Small intestine (tissue), 7 donors: Measurements from ENCODE around the gene COG5. TPM values are rescaled to one million over a fixed set of nuclear protein-coding genes. Genes with fewer than 3 reads are reported as not detected.

Experiments
- DNase-seq, 2 donors: peaks; one replicate each; pipeline versions ENCODE4 v3.0.0 to v3.0.0-alpha.2; 2013
- FAIRE-seq: peaks from 2 replicates; lab custom pipeline; 2012; peaks lifted over from hg19 to GRCh38; lab: Jason Lieb, UNC
- H3K27ac ChIP-seq, 3 donors: one replicate each; pipeline ENCODE4 v1.5.1; 2013; ENCODE audit warnings: low read length in 2 of 3, mild to moderate bottlenecking in 2 of 3, control low read depth in 1 of 3, inconsistent platforms in 1 of 3, low read depth in 1 of 3, moderate library complexity in 1 of 3
- H3K27me3 ChIP-seq, 3 donors: one replicate each; pipeline ENCODE4 v1.6.1; 2013; ENCODE audit warnings: low read length in 3 of 3, inconsistent platforms in 1 of 3; ENCODE audit not compliant: control insufficient read depth in 3 of 3, insufficient read depth in 3 of 3
- H3K36me3 ChIP-seq, 3 donors: one replicate each; pipeline ENCODE4 v1.6.1; 2013; ENCODE audit warnings: low read length in 3 of 3, inconsistent platforms in 1 of 3, low read depth in 1 of 3, mild to moderate bottlenecking in 1 of 3, moderate library complexity in 1 of 3; ENCODE audit not compliant: control insufficient read depth in 3 of 3, insufficient read depth in 2 of 3
- H3K4me1 ChIP-seq, 3 donors: one replicate each; pipeline ENCODE4 v1.6.1; 2013; ENCODE audit warnings: low read length in 2 of 3, inconsistent platforms in 1 of 3, low read depth in 1 of 3, mild to moderate bottlenecking in 1 of 3, moderate library complexity in 1 of 3; ENCODE audit not compliant: control insufficient read depth in 3 of 3, insufficient read depth in 2 of 3
- H3K4me3 ChIP-seq, 3 donors: one replicate each; pipeline ENCODE4 v1.5.1; 2013; ENCODE audit warnings: low read length in 3 of 3, control low read depth in 1 of 3, inconsistent platforms in 1 of 3, low read depth in 1 of 3, mild to moderate bottlenecking in 1 of 3, moderate library complexity in 1 of 3
- H3K9me3 ChIP-seq, 2 donors: one replicate each; pipeline ENCODE4 v1.6.1; 2013; ENCODE audit warnings: low read depth in 1 of 2, low read length in 1 of 2; ENCODE audit not compliant: control insufficient read depth in 2 of 2, insufficient read depth in 1 of 2
- WGBS, 3 donors: extraction: QIAGEN DNeasy Blood & Tissue Kit; methylation state at CpG; one replicate each; pipeline ENCODE4 v1.1.7; 2013; 5-methylcytosine and 5-hydroxymethylcytosine counted together
- polyA plus RNA-seq, 4 donors: library from polyadenylated mRNA; stranded (reverse) in 3 of 4; unstranded in 1 of 4; fragments of 200-250 nt in 3 of 4; fragments of 120-200 nt in 1 of 4; gene quantifications; one replicate each; pipeline versions ENCODE4 v1.2.1 to v1.2.3, GENCODE V29; 2013
- donor health status: healthy with polysubstance abuse.
- donor health status: control.
- donor health status: control.
- donor health status: Bipolar disorder and iron deficiency.
- donor health status: healthy.

Gene COG5
- polyA plus RNA-seq, 4 donors = 10.3 to 41.6 (median 12.5) TPM

DNA sequence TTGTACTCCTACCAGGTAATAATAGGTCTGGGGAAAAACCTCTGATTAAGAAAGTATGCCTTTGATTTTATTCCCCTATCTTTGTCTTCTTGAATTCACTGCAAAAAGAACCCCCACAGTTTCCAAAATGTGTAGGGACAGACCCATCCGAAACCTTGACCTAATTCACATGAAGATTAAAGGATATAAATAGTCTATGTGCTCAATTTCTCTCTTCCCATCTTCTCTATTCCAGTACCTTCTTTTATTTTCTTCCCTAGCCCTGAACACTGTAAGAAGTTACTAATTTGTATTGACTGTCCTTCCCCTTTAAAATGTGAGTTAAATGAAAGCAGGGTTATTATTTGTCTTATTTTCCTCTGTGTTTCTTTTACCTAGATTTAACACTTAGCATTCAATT, 259.7 kb downstream of the COG5 start:
- DNase-seq = no peak
- no peak for FAIRE-seq

DNA sequence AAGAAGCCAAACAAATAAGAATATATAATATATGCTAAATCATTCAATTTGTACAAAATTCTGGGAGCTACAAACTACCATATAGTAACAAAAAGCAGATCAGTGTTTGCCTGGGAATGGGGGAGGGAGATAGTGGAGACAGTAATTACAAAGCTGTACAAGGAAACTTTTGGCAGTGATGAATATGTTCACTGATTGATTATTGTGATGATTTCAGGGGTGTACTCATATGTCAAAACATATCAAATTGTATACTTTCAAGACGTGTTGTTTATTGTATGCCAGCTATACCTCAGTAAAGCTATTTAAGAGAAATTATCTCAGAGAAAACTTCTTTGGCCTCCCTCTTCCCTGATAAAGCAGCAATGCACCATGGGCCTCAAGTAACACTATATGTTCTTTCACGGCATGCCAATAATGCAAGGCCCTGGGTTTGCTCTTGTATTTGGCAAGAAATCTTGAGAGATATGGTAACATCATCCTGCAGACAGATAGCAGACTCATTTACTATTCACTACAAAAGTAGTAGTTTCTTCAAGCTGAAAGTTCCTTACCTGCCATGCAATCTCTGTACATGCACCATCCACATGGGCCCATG, 261.4 kb downstream of the COG5 start:
- H3K4me3 ChIP-seq = no peak overlapping the region
- H3K4me1 ChIP-seq = no peaks in the 10 kb centered on the region
- 90 to 96% (median 91%) methylated on average over 2 of the region's 2 CpGs for WGBS, 3 donors
- H3K27ac ChIP-seq = no peak overlapping the region
- no peak for FAIRE-seq
- H3K9me3 ChIP-seq = peaks cover 0 to 2% of the 10 kb centered on the region in 2 donors
- H3K36me3 ChIP-seq = peaks cover 0 to 2% (median 0%) of the 10 kb centered on the region in 3 donors
- DNase-seq = no peak
- H3K27me3 ChIP-seq = no peaks in the 10 kb centered on the region

More for the DNA sequence above, 259.7 kb downstream of the COG5 start:
- H3K36me3 ChIP-seq = no peaks in the 10 kb centered on the region
- no peak overlapping the region for H3K27ac ChIP-seq
- 93 to 100% (median 95%) methylated on average over 1 of the region's 1 CpG for WGBS, 3 donors
- no peaks in the 10 kb centered on the region for H3K4me1 ChIP-seq
- no peak overlapping the region for H3K4me3 ChIP-seq
- no peaks in the 10 kb centered on the region for H3K27me3 ChIP-seq
- peaks cover 0 to 2% of the 10 kb centered on the region in 2 donors for H3K9me3 ChIP-seq

DNA sequence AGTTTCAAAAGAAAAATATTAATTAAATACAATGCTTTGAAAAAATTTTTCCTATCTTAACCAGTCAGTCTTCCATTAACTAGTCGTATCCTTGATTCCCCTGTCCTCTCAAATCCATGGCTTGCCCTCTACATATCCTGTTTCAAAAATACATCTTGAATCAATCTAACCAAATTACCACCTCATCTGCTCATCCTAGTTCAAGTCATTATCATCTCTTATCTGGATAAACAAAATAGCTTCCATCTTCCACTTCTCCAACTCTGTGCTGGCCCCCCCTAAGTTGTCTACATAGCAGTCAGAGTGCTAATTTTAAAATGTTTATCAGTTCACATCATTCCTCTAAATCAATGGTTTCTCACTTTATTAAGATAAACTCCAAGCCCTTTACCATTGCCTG, 269.5 kb downstream of the COG5 start:
- no peaks in the 10 kb centered on the region for H3K4me1 ChIP-seq
- H3K27me3 ChIP-seq = no peaks in the 10 kb centered on the region
- peaks cover 3 to 18% (median 3%) of the 10 kb centered on the region in 3 donors for H3K36me3 ChIP-seq
- DNase-seq (no peak), FAIRE-seq (no peak)
- no peak overlapping the region for H3K27ac ChIP-seq
- no peaks in the 10 kb centered on the region for H3K9me3 ChIP-seq
- H3K4me3 ChIP-seq = no peak overlapping the region
- WGBS, 3 donors = 94 to 100% (median 97%) methylated on average over 1 of the region's 1 CpG

DNA sequence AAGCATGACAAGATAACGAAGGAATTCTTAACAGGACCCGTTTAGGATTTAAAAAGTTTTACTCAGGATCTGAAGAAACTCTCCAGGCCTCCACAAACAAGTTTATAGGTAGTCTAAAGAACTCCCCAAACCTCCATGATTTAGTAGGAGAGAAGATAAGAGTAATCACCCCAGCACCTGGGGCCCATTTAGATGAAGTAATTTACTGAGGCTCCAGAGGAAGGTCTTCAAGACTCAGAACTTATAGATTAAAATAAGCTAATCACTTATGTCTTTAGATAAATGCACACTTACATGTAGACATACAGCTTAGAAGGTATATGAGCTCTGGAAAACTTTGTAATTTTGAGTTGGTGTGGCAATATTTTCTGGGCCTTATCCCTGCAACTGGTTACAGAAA, 271.1 kb downstream of the COG5 start:
- Histone ChIP-seq H3K27me3 (no peaks in the 10 kb centered on the region), H3K9me3 (no peaks in the 10 kb centered on the region), H3K4me3 (no peak overlapping the region), H3K4me1 (no peaks in the 10 kb centered on the region), H3K27ac (no peak overlapping the region), H3K36me3 (peaks cover 3 to 21% (median 5%) of the 10 kb centered on the region in 3 donors)
- DNase-seq (no peak), FAIRE-seq (no peak)
- WGBS, 3 donors = 86 to 98% (median 92%) methylated on average over 2 of the region's 2 CpGs

DNA sequence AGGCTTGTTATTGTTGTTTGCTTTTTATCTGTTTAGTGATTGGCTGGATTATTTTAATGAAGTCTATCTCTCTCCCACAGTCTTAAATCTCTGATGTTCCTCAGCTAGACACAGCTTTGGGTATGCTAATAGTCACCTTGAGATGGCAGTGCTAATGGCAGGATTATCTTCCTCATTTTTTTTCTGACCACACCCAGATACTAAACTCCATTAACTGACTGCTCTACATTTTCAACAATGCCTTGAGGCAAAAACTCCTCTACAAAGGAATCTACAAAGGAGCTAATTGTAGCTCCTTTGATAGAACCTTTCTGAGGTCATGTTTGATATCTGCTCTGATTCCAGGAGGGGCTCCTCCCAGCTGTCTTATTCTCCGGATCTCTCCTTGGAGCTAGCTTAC, 272.3 kb downstream of the COG5 start:
- Histone ChIP-seq H3K9me3 (no peaks in the 10 kb centered on the region), H3K4me3 (no peak overlapping the region), H3K27me3 (no peaks in the 10 kb centered on the region), H3K27ac (no peak overlapping the region), H3K36me3 (peaks cover 3 to 18% (median 5%) of the 10 kb centered on the region in 3 donors), H3K4me1 (no peaks in the 10 kb centered on the region)
- FAIRE-seq (no peak), DNase-seq (no peak)
- WGBS, 3 donors = 96 to 97% (median 97%) methylated on average over 1 of the region's 1 CpG

DNA sequence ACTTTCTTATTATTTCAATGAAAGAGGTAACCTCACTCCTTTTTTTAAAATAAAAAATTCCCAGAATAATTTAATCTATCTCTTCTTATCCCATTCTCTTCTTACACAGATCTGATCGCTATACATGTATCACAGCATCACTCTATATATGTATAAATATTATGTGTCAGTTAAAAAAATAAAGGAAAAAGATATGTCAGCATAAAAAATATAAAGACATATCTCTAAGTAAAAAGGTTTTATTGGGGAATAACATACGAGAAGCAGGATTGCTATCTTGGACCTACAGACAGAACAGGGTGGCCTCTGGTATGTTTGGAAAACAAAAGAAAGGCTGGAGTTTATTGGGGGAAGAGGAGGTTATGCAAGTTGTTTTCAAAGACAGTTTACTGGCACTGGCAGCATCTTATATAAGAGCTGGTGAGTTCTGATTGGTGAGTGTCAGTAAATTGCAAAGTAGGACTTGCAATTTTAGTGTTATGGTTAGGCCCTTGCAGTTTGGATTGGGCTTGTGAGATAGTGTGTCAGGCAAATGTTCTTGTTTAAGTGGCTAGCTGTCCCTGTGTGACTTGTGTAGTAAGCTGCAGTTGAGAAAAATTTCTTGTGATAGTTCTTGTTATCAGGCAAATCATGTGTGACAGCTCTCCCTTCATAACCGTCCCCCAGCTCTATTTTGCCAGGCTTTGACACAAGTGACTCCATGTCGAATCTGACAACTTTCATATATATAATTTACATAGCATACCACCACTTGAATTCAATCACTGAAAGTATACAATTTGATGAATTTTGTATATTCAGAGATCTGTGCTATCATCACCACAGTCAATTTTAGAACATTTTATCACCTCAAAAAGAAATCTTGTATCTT, 276.7 kb downstream of the COG5 start:
- no peak for DNase-seq
- WGBS, 3 donors = 87 to 91% (median 91%) methylated on average over 4 of the region's 4 CpGs
- peaks cover 0 to 8% (median 1%) of the 10 kb centered on the region in 3 donors for H3K36me3 ChIP-seq
- no peaks in the 10 kb centered on the region for H3K9me3 ChIP-seq
- H3K4me3 ChIP-seq = no peak overlapping the region
- no peaks in the 10 kb centered on the region for H3K27me3 ChIP-seq
- H3K27ac ChIP-seq = no peak overlapping the region
- no peak for FAIRE-seq
- H3K4me1 ChIP-seq = no peaks in the 10 kb centered on the region

DNA sequence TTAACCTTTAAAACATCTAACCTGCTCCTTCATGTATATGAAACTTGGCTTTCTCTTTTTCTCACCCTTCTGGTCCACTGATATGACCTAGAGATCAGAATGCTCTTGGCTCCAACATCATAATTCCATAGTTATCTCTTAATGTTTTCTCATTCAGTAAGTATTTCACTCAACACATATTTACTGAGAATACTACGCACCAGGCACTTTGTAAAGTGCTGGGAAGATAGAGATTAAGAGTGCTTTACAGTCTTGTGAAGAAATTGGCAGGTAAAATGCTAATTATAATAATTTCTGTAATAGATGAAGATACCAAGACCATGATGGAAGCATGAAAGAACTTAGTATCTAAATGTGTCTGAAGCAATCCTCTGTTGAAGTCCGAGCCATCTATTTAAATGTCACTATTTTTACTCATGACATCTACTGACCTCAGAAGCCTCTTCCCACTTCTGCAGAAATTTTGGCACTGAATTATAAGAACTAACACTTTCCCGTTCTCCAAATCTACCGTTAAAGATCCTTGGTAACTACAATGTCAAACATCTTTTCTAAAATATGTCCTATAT, 278.7 kb downstream of the COG5 start:
- H3K4me1 ChIP-seq = no peaks in the 10 kb centered on the region
- no peak overlapping the region for H3K27ac ChIP-seq
- H3K9me3 ChIP-seq = no peaks in the 10 kb centered on the region
- H3K4me3 ChIP-seq = no peak overlapping the region
- 93 to 94% (median 93%) methylated on average over 4 of the region's 4 CpGs for WGBS, 3 donors
- H3K36me3 ChIP-seq = peaks cover 0 to 7% (median 1%) of the 10 kb centered on the region in 3 donors
- DNase-seq (no peak), FAIRE-seq (no peak)
- no peaks in the 10 kb centered on the region for H3K27me3 ChIP-seq

DNA sequence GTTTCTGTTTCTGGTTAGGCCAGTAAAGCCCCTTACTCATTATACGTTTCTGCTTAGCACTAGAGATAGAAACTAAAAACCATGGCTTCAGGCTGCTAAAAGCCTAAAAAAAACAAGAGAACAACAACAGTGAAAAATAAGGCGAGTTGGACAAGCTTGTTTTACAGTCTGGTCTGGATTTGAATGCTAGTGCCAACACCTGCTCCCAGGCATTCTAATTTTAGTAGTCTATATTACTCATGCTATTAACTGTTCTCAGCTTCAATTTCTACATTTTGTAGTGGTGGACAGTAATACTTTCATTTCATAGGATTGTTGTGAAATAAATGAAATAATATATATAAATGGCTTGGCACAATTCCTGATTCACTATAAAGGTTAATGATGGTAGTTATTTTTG, 286.4 kb downstream of the COG5 start:
- DNase-seq (no peak), FAIRE-seq (no peak)
- Histone ChIP-seq H3K4me1 (no peaks in the 10 kb centered on the region), H3K36me3 (peaks cover 0 to 10% (median 0%) of the 10 kb centered on the region in 3 donors), H3K4me3 (no peak overlapping the region), H3K27me3 (no peaks in the 10 kb centered on the region), H3K27ac (no peak overlapping the region), H3K9me3 (no peaks in the 10 kb centered on the region)
- WGBS, 3 donors = 73 to 91% (median 84%) methylated on average over 2 of the region's 2 CpGs
